Right lobe of liver (tissue), 6 donors: ENCODE measurements around the gene CCT8L2. TPM values are rescaled to one million over a fixed set of nuclear protein-coding genes. Genes with fewer than 3 reads are reported as not detected.
"Not testable (repeated sequence)": the region's sequence is repeated elsewhere in the genome, so short reads cannot be mapped to it uniquely, and the experiment has no call there.

Experiments used
- ATAC-seq, 4 donors: fragments of 200-7000 bp; cut with Tn5 transposase; one replicate each; pipeline ENCODE4 v1.9.1; 2020; ENCODE audit warnings: mild to moderate bottlenecking in 4 of 4, moderate library complexity in 4 of 4
- DNase-seq, 3 donors: peaks; one replicate each; pipeline ENCODE4 v3.0.0-alpha.2; 2020
- H3K27ac ChIP-seq, 3 donors: fragments of 200-600 bp; one replicate each; pipeline ENCODE4 v1.8.0; 2022
- H3K27me3 ChIP-seq, 2 donors: fragments of 200-600 bp; one replicate each; pipeline ENCODE4 v1.8.0; 2022
- H3K36me3 ChIP-seq, 4 donors: fragments of 200-600 bp; sonication (generic) in 1 of 4; one replicate each; pipeline versions ENCODE4 v1.5.1 to v1.8.0; 2017 to 2022; ENCODE audit warnings: control low read depth in 1 of 4
- H3K4me1 ChIP-seq, 4 donors: fragments of 200-600 bp; sonication (generic) in 1 of 4; one replicate each; pipeline versions ENCODE4 v1.5.1 to v1.8.0; 2017 to 2022; ENCODE audit warnings: control low read depth in 1 of 4
- H3K4me3 ChIP-seq, 3 donors: fragments of 200-600 bp; one replicate each; pipeline ENCODE4 v1.8.0; 2022
- H3K9me3 ChIP-seq, 4 donors: fragments of 200-600 bp; sonication (generic) in 1 of 4; one replicate each; pipeline versions ENCODE4 v1.5.1 to v1.8.0; 2017 to 2022; ENCODE audit warnings: control low read depth in 1 of 4
- WGBS: methylation state at CpG from one replicate; pipeline ENCODE4 v1.1.6; 2018; ENCODE audit warnings: low coverage, low lambda C conversion rate; ENCODE audit not compliant: insufficient coverage; ENCODE audit errors: missing lambda C conversion rate; 5-methylcytosine and 5-hydroxymethylcytosine counted together
- intact Hi-C, 2 donors: fragments of 100-400 bp; cut with DNase I; formaldehyde crosslinking; loops; one replicate each; pipeline versions ENCODE4 v1.11.2 to v1.14.1; 2022
- long read RNA-seq: library from polyadenylated mRNA; unstranded; transcript quantifications from one replicate; pipeline ENCODE4 v2.0.0, GENCODE V29; 2019
- total RNA-seq, 6 experiments: library from RNA; depleted of rRNA in 2 of 6; stranded (reverse); fragments of >200 nt in 2 of 6; fragmentation: NEBNext Ultra II Directional in 3 of 6; extraction: Animal tissue kit (Norgen Biotek cat#: 25700) in 3 of 6; gene quantifications; one replicate each; pipeline versions ENCODE4 v1.1.0 to v1.2.4, GENCODE V29; 2016 to 2023
- donor health status: DM: no; HTN: yes; CAD: no.
- donor health status: DM: no; HTN: no; CAD: no.
- donor health status: DM: no; HTN: no; CAD: no.
- donor health status: DM: no; HTN: yes; CAD: no.
- donor health status: DM: no; HTN: yes; CAD: no.

Gene CCT8L2, protein sequence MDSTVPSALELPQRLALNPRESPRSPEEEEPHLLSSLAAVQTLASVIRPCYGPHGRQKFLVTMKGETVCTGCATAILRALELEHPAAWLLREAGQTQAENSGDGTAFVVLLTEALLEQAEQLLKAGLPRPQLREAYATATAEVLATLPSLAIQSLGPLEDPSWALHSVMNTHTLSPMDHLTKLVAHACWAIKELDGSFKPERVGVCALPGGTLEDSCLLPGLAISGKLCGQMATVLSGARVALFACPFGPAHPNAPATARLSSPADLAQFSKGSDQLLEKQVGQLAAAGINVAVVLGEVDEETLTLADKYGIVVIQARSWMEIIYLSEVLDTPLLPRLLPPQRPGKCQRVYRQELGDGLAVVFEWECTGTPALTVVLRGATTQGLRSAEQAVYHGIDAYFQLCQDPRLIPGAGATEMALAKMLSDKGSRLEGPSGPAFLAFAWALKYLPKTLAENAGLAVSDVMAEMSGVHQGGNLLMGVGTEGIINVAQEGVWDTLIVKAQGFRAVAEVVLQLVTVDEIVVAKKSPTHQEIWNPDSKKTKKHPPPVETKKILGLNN
- total RNA-seq: not detected
- long read RNA-seq: 0 reads

GRCh38 chr22:16592710-16593109 lies at the start of gene CCT8L2:
Gene CCT8L2, minus strand, starts transcription at chr22:16592810. Its CDS starts 260 bp downstream, at chr22:16592550.
- H3K36me3 ChIP-seq, H3K4me1 ChIP-seq, H3K27me3 ChIP-seq, H3K9me3 ChIP-seq, DNase-seq, H3K27ac ChIP-seq, intact Hi-C loops, ATAC-seq, H3K4me3 ChIP-seq: not testable (repeated sequence)
- WGBS: no CpG with 5 or more reads among the region's 1 CpG

GRCh38 chr22:16635442-16635841 lies 42.8 kb upstream of the CCT8L2 start:
- intact Hi-C loops, H3K9me3 ChIP-seq, H3K4me3 ChIP-seq, H3K36me3 ChIP-seq, ATAC-seq, H3K27ac ChIP-seq, DNase-seq, H3K4me1 ChIP-seq, H3K27me3 ChIP-seq: not testable (repeated sequence)
- 18% methylated on average over 1 of the region's 1 CpG for WGBS

- H3K4me1 ChIP-seq, H3K36me3 ChIP-seq, H3K4me3 ChIP-seq, H3K27ac ChIP-seq, H3K9me3 ChIP-seq, intact Hi-C loops, DNase-seq, H3K27me3 ChIP-seq, ATAC-seq: not testable (repeated sequence)
Observed at GRCh38 chr22:16634092-16634491, 41.5 kb upstream of the CCT8L2 start.

DNA sequence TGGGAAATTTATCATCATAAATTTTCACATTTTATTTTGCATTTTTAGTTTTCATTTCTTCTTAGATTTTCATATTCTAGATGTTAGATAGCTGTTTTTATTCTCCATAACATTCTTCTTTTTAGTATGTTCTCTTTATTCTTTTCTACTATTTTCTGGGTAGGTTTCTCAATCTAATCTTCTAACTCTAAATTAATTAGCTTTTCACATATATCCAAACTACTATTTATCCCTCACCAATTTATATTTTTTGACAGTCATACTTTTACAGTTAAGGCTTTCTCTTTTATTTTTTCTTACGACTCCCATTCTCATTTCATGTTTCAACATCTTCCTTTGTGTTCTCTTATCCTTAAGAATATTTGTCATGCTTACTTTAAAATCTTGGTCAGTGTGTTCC lies 35.9 kb upstream of the CCT8L2 start:
- H3K36me3 ChIP-seq, H3K27ac ChIP-seq, H3K4me3 ChIP-seq, H3K27me3 ChIP-seq, DNase-seq, H3K9me3 ChIP-seq, ATAC-seq, H3K4me1 ChIP-seq, intact Hi-C loops: not testable (repeated sequence)
- 70% methylated on average over 1 of the region's 1 CpG for WGBS

- H3K9me3 ChIP-seq, H3K27ac ChIP-seq, DNase-seq, intact Hi-C loops, H3K4me1 ChIP-seq, ATAC-seq, H3K36me3 ChIP-seq, H3K4me3 ChIP-seq, H3K27me3 ChIP-seq: not testable (repeated sequence)
- 14% methylated on average over 2 of the region's 2 CpGs for WGBS
Observed at GRCh38 chr22:16625018-16625417, 32.4 kb upstream of the CCT8L2 start.

DNA sequence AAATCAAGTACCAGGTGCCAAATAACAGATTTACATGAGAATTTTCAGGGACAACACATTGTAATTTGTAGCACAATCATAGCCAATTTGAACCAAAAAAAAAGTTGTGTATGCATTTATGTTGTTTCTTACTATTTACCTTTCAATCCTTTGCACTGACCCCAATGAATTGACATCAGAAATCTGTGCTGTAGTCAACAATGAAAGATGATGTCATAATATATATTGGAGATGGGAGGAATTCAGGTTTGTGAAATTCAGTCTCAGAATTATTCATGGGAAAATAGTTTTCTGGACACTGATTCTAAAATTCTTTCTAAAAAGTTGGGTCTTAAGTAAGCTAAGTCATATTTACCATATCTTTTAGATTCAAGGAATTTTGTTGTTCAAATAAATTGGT lies 31.0 kb upstream of the CCT8L2 start:
- H3K36me3 ChIP-seq, DNase-seq, H3K27me3 ChIP-seq, H3K4me1 ChIP-seq, H3K27ac ChIP-seq, H3K4me3 ChIP-seq, intact Hi-C loops, ATAC-seq, H3K9me3 ChIP-seq: not testable (repeated sequence)

GRCh38 chr22:16617516-16617915 lies 24.9 kb upstream of the CCT8L2 start:
- H3K36me3 ChIP-seq, H3K4me1 ChIP-seq, H3K27ac ChIP-seq, ATAC-seq, H3K4me3 ChIP-seq, intact Hi-C loops, DNase-seq, H3K9me3 ChIP-seq, H3K27me3 ChIP-seq: not testable (repeated sequence)
- whole genome bisulfite sequencing: 12% methylated on average over 3 of the region's 3 CpGs

GRCh38 chr22:16616390-16616938 lies 23.9 kb upstream of the CCT8L2 start:
- intact Hi-C loops, H3K36me3 ChIP-seq, H3K9me3 ChIP-seq, ATAC-seq, H3K27me3 ChIP-seq, H3K27ac ChIP-seq, H3K4me1 ChIP-seq, H3K4me3 ChIP-seq, DNase-seq: not testable (repeated sequence)
- WGBS: 46% methylated on average over 3 of the region's 3 CpGs

DNA sequence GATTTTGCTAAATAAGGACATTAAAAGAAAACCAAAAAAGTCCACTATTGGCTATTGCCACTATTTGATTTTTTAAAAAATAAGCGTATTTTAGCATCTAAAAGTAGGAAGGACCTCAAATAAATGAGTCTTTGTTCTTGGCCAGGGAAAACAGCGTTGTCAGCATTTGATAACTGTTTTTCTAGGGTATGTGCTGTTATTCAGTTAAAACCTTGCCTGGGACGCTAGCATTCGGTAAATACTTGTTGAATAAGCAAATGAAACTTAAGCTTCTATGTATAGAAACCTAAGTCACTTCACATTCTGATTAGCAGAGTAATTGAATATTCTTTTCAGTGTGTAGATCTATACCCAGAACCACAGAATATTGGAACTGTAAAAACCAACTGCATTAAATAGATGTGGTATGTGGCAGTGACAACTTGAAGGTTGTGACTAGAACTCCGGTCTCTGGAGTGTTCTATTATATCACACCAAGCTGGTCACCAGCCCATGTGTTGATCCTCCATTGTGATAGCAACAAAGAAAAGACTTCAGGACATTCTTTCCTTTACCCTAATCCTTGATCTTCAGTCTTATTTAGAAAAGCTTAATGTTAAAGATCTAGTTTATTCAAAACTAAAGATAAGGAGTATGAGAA lies 23.1 kb upstream of the CCT8L2 start:
- H3K36me3 ChIP-seq, intact Hi-C loops, H3K9me3 ChIP-seq, H3K27me3 ChIP-seq, H3K4me3 ChIP-seq, DNase-seq, H3K4me1 ChIP-seq, H3K27ac ChIP-seq, ATAC-seq: not testable (repeated sequence)
- 34% methylated on average over 5 of the region's 5 CpGs for WGBS
